Loucy (cell line): ENCODE results near the gene SUPT3H.

Experiments
- H2AFZ ChIP-seq: fragments of 200-600 bp; sonication (generic); 2 replicates; pipeline ENCODE4 v1.6.0; 2016; ENCODE audit warnings: antibody characterized with exemption, mild to moderate bottlenecking, low read length, moderate library complexity
- H3F3A ChIP-seq: fragments of 200-600 bp; 2 replicates; pipeline ENCODE4 v1.6.0; 2016; ENCODE audit warnings: antibody characterized with exemption, low read depth, mild to moderate bottlenecking
- H3K27me3 ChIP-seq: fragments of 200-600 bp; sonication (generic); 2 replicates; pipeline ENCODE4 v1.6.1; 2014; ENCODE audit warnings: low read length, mild to moderate bottlenecking; ENCODE audit not compliant: insufficient read depth, poor library complexity, severe bottlenecking
- H3K36me3 ChIP-seq: fragments of 200-600 bp; sonication (generic); 2 replicates; pipeline ENCODE4 v1.6.1; 2016; ENCODE audit warnings: low read length; ENCODE audit not compliant: insufficient read depth
- H3K4me1 ChIP-seq: fragments of 200-600 bp; sonication (generic); 2 replicates; pipeline ENCODE4 v1.5.1; 2014; ENCODE audit warnings: low read length, mild to moderate bottlenecking; ENCODE audit not compliant: insufficient read depth, poor library complexity, severe bottlenecking
- H3K4me2 ChIP-seq: fragments of 200-600 bp; sonication (generic); 2 replicates; pipeline ENCODE4 v1.6.0; 2014; ENCODE audit warnings: antibody characterized with exemption, low read length, low read depth, mild to moderate bottlenecking; ENCODE audit not compliant: poor library complexity, severe bottlenecking
- H3K4me3 ChIP-seq: fragments of 200-600 bp; sonication (generic); 2 replicates; pipeline ENCODE4 v1.5.1; 2014; ENCODE audit warnings: low read length, mild to moderate bottlenecking, mixed read lengths; ENCODE audit not compliant: poor library complexity, severe bottlenecking
- H3K79me2 ChIP-seq: fragments of 200-600 bp; sonication (generic); 2 replicates; pipeline ENCODE4 v1.6.1; 2014; ENCODE audit warnings: low read length; ENCODE audit not compliant: insufficient read depth
- H3K9ac ChIP-seq: fragments of 200-600 bp; sonication (generic); 2 replicates; pipeline ENCODE4 v1.6.0; 2014; ENCODE audit warnings: mild to moderate bottlenecking, low read depth, low read length, moderate library complexity; ENCODE audit not compliant: poor library complexity, severe bottlenecking
- H3K9me2 ChIP-seq: fragments of 200-600 bp; sonication (generic); replicated peaks from 2 replicates; pipeline ENCODE4 v1.6.1; 2016; ENCODE audit warnings: low read depth, low read length, mixed read lengths
- H3K9me3 ChIP-seq: fragments of 200-600 bp; sonication (generic); 2 replicates; pipeline ENCODE4 v1.6.1; 2014; ENCODE audit warnings: mild to moderate bottlenecking, antibody characterized with exemption, low read length, low read depth; ENCODE audit not compliant: insufficient read depth
- H4K20me1 ChIP-seq: fragments of 200-600 bp; sonication (generic); 2 replicates; pipeline ENCODE4 v1.6.0; 2014; ENCODE audit warnings: antibody characterized with exemption, low read length, mild to moderate bottlenecking; ENCODE audit not compliant: insufficient read depth, poor library complexity, severe bottlenecking
- CTCF ChIP-seq: fragments of 200-600 bp; sonication (generic); conservative IDR thresholded peaks from 2 replicates; pipeline ENCODE4 v1.5.1; 2014; ENCODE audit warnings: mild to moderate bottlenecking, antibody characterized with exemption, low read length
- EZH2phosphoT487 ChIP-seq: fragments of 200-600 bp; IDR thresholded peaks from 2 replicates; pipeline ENCODE4 v1.6.1; 2018; ENCODE audit warnings: antibody characterized with exemption, mild to moderate bottlenecking, moderate library complexity, borderline replicate concordance

Gene SUPT3H

GRCh38 chr6:45003387-45003786 is 374.3 kb downstream of the SUPT3H start:
- Histone ChIP-seq H3K36me3 (no peaks in the 10 kb centered on the region), H2AFZ (no peak overlapping the region), H3K4me2 (no peak overlapping the region), H3K4me1 (peaks cover 29% of the 10 kb centered on the region), H4K20me1 (no peaks in the 10 kb centered on the region), H3K27me3 (no peaks in the 10 kb centered on the region), H3K9me3 (no peaks in the 10 kb centered on the region), H3K4me3 (no peak overlapping the region), H3K79me2 (no peaks in the 10 kb centered on the region), H3K9me2 (no peaks in the 10 kb centered on the region), H3F3A (peaks cover 4% of the 10 kb centered on the region; the same call in 1 of the 2 replicates), H3K9ac (no peak overlapping the region)
- TF ChIP-seq CTCF (no peak), EZH2phosphoT487 (no peak)

GRCh38 chr6:45002390-45003105 is 375.2 kb downstream of the SUPT3H start:
- Histone ChIP-seq H3K9ac (peak overlapping the region; percentile 67), H4K20me1 (no peaks in the 10 kb centered on the region), H3K36me3 (no peaks in the 10 kb centered on the region), H2AFZ (no peak overlapping the region; the same call in 1 of the 2 replicates), H3F3A (peaks cover 4% of the 10 kb centered on the region; the same call in 1 of the 2 replicates), H3K79me2 (no peaks in the 10 kb centered on the region), H3K9me3 (no peaks in the 10 kb centered on the region), H3K4me2 (peak overlapping the region; percentile 60), H3K4me3 (no peak overlapping the region), H3K4me1 (peaks cover 29% of the 10 kb centered on the region), H3K9me2 (no peaks in the 10 kb centered on the region), H3K27me3 (no peaks in the 10 kb centered on the region)
- TF ChIP-seq EZH2phosphoT487 (no peak), CTCF (no peak)

- Histone ChIP-seq H4K20me1 (no peaks in the 10 kb centered on the region), H3K4me2 (peak overlapping the region; percentile 60), H3F3A (peaks cover 4% of the 10 kb centered on the region; the same call in 1 of the 2 replicates), H3K9me2 (no peaks in the 10 kb centered on the region), H3K9me3 (no peaks in the 10 kb centered on the region), H3K4me3 (peak overlapping the region; percentile 19), H3K4me1 (peaks cover 29% of the 10 kb centered on the region), H3K36me3 (no peaks in the 10 kb centered on the region), H3K9ac (peak overlapping the region; percentile 67), H3K27me3 (no peaks in the 10 kb centered on the region), H3K79me2 (no peaks in the 10 kb centered on the region), H2AFZ (peak overlapping the region; percentile 5; the same call in 1 of the 2 replicates)
- TF ChIP-seq EZH2phosphoT487 (no peak), CTCF (no peak)
Observed at GRCh38 chr6:45001663-45002062, 376.1 kb downstream of the SUPT3H start.
